ENCODE results near the gene PRRT2.

DNA sequence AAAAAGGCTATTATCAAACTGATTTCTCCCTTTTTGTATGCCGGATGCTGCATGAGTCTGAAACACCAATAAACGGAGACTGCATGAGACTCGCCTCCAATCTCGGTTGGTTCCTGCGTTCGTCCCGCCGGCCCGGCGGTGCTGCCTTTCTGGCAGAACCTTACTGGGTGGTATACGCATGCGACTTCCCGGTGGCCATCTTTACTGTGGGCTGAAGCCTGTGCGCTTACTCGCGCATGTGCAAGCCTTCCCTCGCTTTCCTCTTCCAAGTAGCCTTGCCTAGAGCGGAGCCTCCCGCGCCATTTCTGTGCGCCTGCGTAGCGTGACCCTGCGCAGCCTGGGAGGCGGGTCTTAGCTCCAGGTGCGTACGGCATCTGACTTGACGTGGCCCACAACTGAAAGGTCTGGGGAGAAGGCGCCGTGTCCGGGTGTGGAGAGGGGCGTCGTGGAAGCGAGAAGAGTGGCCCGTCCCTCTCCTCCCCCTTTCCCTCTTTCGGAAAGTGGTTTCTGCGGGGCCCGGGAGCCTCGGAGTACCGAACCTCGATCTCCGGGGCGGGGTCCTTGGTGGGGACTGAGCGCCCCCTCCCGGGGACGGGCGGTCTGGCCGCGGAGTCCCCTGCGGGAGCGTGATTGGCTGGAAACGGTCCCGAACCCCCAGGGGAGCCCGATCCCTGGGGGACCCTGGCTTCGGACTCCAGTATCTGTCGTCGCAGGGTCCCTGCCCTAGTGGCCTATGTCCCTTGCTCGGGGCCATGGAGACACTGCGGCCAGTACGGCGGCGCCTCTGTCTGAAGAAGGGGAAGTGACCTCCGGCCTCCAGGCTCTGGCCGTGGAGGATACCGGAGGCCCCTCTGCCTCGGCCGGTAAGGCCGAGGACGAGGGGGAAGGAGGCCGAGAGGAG lies 4.0 kb downstream of the PRRT2 start, which contains the start of gene PAGR1:
- TF ChIP-seq, protein P1, sequence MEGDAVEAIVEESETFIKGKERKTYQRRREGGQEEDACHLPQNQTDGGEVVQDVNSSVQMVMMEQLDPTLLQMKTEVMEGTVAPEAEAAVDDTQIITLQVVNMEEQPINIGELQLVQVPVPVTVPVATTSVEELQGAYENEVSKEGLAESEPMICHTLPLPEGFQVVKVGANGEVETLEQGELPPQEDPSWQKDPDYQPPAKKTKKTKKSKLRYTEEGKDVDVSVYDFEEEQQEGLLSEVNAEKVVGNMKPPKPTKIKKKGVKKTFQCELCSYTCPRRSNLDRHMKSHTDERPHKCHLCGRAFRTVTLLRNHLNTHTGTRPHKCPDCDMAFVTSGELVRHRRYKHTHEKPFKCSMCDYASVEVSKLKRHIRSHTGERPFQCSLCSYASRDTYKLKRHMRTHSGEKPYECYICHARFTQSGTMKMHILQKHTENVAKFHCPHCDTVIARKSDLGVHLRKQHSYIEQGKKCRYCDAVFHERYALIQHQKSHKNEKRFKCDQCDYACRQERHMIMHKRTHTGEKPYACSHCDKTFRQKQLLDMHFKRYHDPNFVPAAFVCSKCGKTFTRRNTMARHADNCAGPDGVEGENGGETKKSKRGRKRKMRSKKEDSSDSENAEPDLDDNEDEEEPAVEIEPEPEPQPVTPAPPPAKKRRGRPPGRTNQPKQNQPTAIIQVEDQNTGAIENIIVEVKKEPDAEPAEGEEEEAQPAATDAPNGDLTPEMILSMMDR (IDR thresholded peaks at IDR 0.05) = peak; percentile 88 to 97 (median 93)
- peak in 3 of 4 donors; percentile 56 to 84 (median 69) for TF ChIP-seq POLR2A (IDR thresholded peaks at IDR 0.05)
- no peak for TF ChIP-seq EP300 (IDR thresholded peaks at IDR 0.05)
- TF ChIP-seq POLR2AphosphoS5 (IDR thresholded peaks at IDR 0.05) = peak; percentile 83 to 88

All from upper lobe of left lung (tissue), 4 donors.